Neural crest cell (in vitro differentiated cells): ENCODE results near the gene SRRT. TPM values are rescaled to one million over a fixed set of nuclear protein-coding genes. Genes with fewer than 3 reads are reported as not detected.
"Not testable (repeated sequence)": the region's sequence is repeated elsewhere in the genome, so short reads cannot be mapped to it uniquely, and the experiment has no call there.

Experiments
- DNase-seq: peaks from one replicate; pipeline ENCODE4 v3.0.0; 2021; ENCODE audit warnings: low read depth, mixed read lengths, low spot score
- H3K27ac Mint-ChIP-seq: one replicate; pipeline ENCODE4 v1.8.0; 2021; ENCODE audit warnings: mild to moderate bottlenecking, mixed read lengths; ENCODE audit not compliant: unreplicated experiment
- H3K27me3 Mint-ChIP-seq: 2 replicates; pipeline ENCODE4 v1.8.0; 2021; ENCODE audit warnings: low read depth, mild to moderate bottlenecking, mixed read lengths
- H3K36me3 Mint-ChIP-seq: 2 replicates; pipeline ENCODE4 v1.8.0; 2021; ENCODE audit warnings: low read depth, mild to moderate bottlenecking, mixed read lengths
- H3K4me1 Mint-ChIP-seq: 2 replicates; pipeline ENCODE4 v1.8.0; 2021; ENCODE audit warnings: mixed read lengths
- H3K4me3 Mint-ChIP-seq: one replicate; pipeline ENCODE4 v1.8.0; 2021; ENCODE audit warnings: mild to moderate bottlenecking, mixed read lengths
- H3K9me3 Mint-ChIP-seq: 2 replicates; pipeline ENCODE4 v1.8.0; 2021; ENCODE audit warnings: mixed read lengths
- total RNA-seq: library from RNA; stranded (reverse); gene quantifications from 2 replicates; pipeline ENCODE4 v1.2.1, GENCODE V29; 2021
- TF ChIP-seq, protein P1 (sequence below): fragments of 200-600 bp; sonication (generic); conservative IDR thresholded peaks from 2 replicates; pipeline ENCODE4 v1.5.0; 2021; ENCODE audit warnings: antibody characterized with exemption, mild to moderate bottlenecking

The SRRT gene
- total RNA-seq, 1 donor from 2014 or later, result 356 TPM

- no peak overlapping the region for H3K4me3 Mint-ChIP-seq
- no peaks in the 10 kb centered on the region for H3K4me1 Mint-ChIP-seq
- H3K9me3 Mint-ChIP-seq, result no peaks in the 10 kb centered on the region
- no peak overlapping the region for H3K27ac Mint-ChIP-seq
- DNase-seq, result no peak
- peaks cover 29% of the 10 kb centered on the region for H3K27me3 Mint-ChIP-seq
- TF ChIP-seq, protein P1, sequence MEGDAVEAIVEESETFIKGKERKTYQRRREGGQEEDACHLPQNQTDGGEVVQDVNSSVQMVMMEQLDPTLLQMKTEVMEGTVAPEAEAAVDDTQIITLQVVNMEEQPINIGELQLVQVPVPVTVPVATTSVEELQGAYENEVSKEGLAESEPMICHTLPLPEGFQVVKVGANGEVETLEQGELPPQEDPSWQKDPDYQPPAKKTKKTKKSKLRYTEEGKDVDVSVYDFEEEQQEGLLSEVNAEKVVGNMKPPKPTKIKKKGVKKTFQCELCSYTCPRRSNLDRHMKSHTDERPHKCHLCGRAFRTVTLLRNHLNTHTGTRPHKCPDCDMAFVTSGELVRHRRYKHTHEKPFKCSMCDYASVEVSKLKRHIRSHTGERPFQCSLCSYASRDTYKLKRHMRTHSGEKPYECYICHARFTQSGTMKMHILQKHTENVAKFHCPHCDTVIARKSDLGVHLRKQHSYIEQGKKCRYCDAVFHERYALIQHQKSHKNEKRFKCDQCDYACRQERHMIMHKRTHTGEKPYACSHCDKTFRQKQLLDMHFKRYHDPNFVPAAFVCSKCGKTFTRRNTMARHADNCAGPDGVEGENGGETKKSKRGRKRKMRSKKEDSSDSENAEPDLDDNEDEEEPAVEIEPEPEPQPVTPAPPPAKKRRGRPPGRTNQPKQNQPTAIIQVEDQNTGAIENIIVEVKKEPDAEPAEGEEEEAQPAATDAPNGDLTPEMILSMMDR, result no peak
- no peaks in the 10 kb centered on the region for H3K36me3 Mint-ChIP-seq
Observed at GRCh38 chr7:100902638-100903037, 27.7 kb downstream of the SRRT start.

- Mint-ChIP-seq H3K9me3 (peaks cover 5% of the 10 kb centered on the region), H3K36me3 (no peaks in the 10 kb centered on the region), H3K4me3 (no peak overlapping the region), H3K4me1 (no peaks in the 10 kb centered on the region), H3K27me3 (peaks cover 10% of the 10 kb centered on the region), H3K27ac (no peak overlapping the region)
- TF ChIP-seq, protein P1, result no peak
- no peak for DNase-seq
Observed at GRCh38 chr7:100908512-100908911, 33.6 kb downstream of the SRRT start.

- H3K27ac Mint-ChIP-seq, H3K4me3 Mint-ChIP-seq, H3K27me3 Mint-ChIP-seq, H3K9me3 Mint-ChIP-seq, H3K4me1 Mint-ChIP-seq, H3K36me3 Mint-ChIP-seq, DNase-seq: not testable (repeated sequence)
Observed at GRCh38 chr7:100910443-100910842, 35.5 kb downstream of the SRRT start.

DNA sequence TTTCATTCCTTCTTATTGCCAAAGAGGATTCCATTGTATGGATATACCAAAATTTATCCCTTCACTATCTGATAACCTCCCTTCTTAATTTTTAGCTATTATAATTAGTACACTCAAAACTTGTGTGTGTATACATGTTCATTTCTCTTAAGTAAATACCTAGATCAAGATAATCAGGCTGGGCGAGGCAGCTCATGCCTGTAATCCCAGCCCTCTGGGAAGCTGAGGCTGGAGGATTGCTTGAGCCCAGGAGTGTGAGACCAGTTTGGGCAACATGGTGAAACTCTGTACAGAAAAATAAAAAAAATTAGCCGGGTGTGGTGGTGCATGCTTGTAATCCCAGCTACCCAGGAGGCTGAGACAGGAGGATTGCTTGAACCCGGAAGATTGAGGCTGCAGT is 36.6 kb downstream of the SRRT start:
- Mint-ChIP-seq H3K9me3 (peaks cover 5% of the 10 kb centered on the region), H3K36me3 (no peaks in the 10 kb centered on the region), H3K4me1 (no peaks in the 10 kb centered on the region), H3K27ac (no peak overlapping the region), H3K4me3 (no peak overlapping the region), H3K27me3 (peaks cover 10% of the 10 kb centered on the region)
- TF ChIP-seq, protein P1, result no peak
- DNase-seq, result no peak

DNA sequence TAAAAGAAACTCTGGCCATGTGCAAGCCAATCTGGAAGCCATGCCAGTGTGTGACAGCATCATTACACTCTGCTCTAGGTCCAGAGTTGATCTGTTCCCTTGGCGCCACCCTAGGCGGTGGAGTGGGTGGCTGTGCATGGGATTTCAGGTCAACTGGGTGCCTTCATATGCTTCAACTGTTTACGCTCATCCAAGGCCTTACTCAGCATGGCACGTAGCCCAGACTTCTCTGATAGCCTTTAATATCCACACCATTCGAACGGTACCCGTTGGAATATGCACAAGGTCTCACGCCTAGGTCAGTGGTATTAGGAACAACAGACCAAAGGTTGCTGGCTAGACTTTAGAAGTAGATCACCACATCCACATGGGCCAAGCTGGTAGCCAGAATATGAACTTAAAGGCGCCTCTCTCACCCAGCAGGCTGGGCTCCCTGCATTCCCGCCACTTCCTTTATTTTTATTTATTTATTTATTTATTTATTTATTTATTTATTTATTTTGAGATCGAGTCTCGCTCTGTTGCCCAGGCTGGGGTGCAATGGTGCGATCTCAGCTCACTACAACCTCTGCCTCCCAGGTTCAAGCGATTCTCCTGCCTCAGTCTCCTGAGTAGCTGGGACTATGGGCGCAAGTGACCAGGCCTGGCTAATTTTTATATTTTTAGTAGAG is 39.4 kb downstream of the SRRT start:
- Mint-ChIP-seq H3K9me3 (no peaks in the 10 kb centered on the region), H3K36me3 (no peaks in the 10 kb centered on the region), H3K4me3 (no peak overlapping the region), H3K27me3 (peaks cover 10% of the 10 kb centered on the region), H3K4me1 (no peaks in the 10 kb centered on the region), H3K27ac (no peak overlapping the region)
- no peak for DNase-seq
- TF ChIP-seq, protein P1, result no peak

DNA sequence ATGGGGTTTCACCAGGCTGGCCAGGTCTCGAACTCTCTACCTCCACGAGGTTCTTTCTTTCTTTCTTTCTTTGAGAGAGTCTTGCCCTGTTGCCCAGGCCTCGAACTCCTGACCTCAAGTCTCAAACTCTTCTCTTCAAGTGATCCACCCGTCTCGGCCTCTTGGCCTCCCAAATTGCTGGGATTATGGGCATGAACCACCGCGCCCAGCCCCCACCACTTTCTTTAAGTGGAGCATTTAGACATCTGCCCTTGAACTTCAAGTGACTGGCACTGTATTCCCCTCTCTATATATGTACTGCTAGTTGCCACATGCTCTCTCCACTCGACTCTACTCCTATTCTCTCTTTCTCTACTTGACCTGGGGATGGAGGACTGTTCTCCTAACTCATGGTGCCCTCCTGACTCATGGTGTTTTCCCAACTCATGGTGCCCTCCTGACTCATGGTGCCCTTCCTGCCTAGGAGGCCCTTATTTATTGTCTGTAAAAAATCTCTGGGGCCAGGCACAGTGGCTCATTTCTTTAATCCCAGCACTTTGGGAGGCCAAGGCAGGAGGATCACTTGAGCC is 40.1 kb downstream of the SRRT start:
- Mint-ChIP-seq H3K9me3 (no peaks in the 10 kb centered on the region), H3K4me3 (no peak overlapping the region), H3K4me1 (no peaks in the 10 kb centered on the region), H3K27ac (no peak overlapping the region), H3K27me3 (peaks cover 10% of the 10 kb centered on the region), H3K36me3 (no peaks in the 10 kb centered on the region)
- TF ChIP-seq, protein P1, result no peak
- DNase-seq, result no peak

DNA sequence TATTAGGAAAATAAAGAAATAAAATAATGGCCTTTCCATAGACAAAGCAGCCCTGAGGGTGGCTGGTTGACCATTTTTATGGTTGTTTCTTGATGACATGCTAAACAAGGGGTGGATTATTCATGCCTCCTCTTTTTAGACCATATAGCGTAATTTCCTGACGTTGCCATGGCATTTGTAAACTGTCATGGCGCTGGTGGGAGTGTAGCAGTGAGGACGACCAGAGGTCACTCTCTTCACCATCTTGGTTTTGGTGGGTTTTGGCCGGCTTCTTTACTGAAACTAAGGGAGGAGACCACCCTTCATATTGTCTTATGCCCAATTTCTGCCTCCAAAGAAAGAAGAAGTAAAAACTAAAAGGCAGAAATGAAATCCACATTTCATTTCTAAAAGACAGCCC is 44.4 kb downstream of the SRRT start:
- not testable (repeated sequence) for H3K4me3 Mint-ChIP-seq, H3K36me3 Mint-ChIP-seq, H3K9me3 Mint-ChIP-seq, H3K4me1 Mint-ChIP-seq, DNase-seq, H3K27ac Mint-ChIP-seq
- peaks cover 15% of the 10 kb centered on the region for H3K27me3 Mint-ChIP-seq

DNA sequence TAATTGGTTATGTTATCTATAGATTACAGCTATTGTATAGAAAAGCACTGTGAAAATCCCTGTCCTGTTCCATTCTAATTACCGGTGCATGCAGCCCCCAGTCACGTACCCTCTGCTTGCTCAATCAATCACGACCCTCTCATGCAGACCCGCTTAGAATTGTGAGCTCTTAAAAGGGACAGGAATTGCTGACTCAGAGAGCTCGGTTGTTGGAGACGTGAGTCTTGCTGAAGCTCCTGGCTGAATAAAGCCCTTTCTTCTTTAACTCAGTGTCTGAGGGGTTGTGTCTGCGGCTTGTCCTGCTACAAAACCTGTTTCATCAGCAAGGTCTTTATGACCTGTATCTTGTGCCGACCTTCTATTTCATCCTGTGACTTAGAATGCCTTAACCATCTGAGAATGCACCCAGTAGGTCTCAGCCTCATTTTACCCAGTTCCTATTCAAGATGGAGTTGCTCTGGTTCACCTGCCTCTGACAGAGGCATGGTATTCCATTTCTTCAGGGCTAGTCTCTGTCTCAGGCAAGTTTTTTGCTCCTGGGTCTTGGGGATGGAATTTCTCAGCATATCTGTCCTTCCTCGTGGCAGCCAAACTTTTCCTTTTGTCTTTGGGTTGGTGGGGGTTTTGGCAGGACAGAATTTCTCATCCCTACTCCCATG is 45.0 kb downstream of the SRRT start:
- not testable (repeated sequence) for H3K36me3 Mint-ChIP-seq, H3K27ac Mint-ChIP-seq, H3K9me3 Mint-ChIP-seq, DNase-seq, H3K4me3 Mint-ChIP-seq, H3K4me1 Mint-ChIP-seq
- H3K27me3 Mint-ChIP-seq, result peaks cover 15% of the 10 kb centered on the region
